NCI-H510A treated with DMSO at 0.1 percent for 48 hours (cell line): ENCODE measurements around the gene ZSCAN32.
A peak's percentile ranks its signal among the peaks of the same experiment; 100 is the strongest.

Source experiments
- DNase-seq: peaks from one replicate; lab custom pipeline; 2025; lab: John Stamatoyannopoulos, UW

Gene ZSCAN32

GRCh38 chr16:3400779-3401688 lies at the start of gene ZSCAN32, which contains the start of gene ZNF174:
Gene ZSCAN32, minus strand, starts transcription at chr16:3401004. Its CDS starts 3,447 bp downstream, at chr16:3397557.
Gene ZNF174, plus strand, starts transcription at chr16:3401215. Its CDS starts 790 bp downstream, at chr16:3402005.
- peak; percentile 91 for DNase-seq

- no peak for DNase-seq
These were observed 43.2 kb upstream of the ZSCAN32 start for GRCh38 chr16:3444032-3444388.

- DNase-seq, result peak; percentile 53
These were observed 42.6 kb upstream of the ZSCAN32 start, which contains the start of the genes NAA60 and ZNF597 for GRCh38 chr16:3443108-3444031. Gene NAA60, plus strand, starts transcription at chr16:3443680. Its CDS starts 32,548 bp downstream, at chr16:3476228. Gene ZNF597, minus strand, starts transcription at chr16:3443504. Its CDS starts 351 bp downstream, at chr16:3443153.

- no peak for DNase-seq
These were observed 38.8 kb upstream of the ZSCAN32 start for GRCh38 chr16:3439637-3440036.

- DNase-seq, result no peak
These were observed 33.6 kb upstream of the ZSCAN32 start for GRCh38 chr16:3434373-3434772.

GRCh38 chr16:3431779-3432219 lies 31.0 kb upstream of the ZSCAN32 start:
- DNase-seq, result no peak

- DNase-seq, result no peak
These were observed 13.1 kb upstream of the ZSCAN32 start for GRCh38 chr16:3413730-3414379.

GRCh38 chr16:3408561-3409197 lies 7.9 kb upstream of the ZSCAN32 start:
- no peak for DNase-seq

- no peak for DNase-seq
These were observed 1.1 kb upstream of the ZSCAN32 start for GRCh38 chr16:3401719-3402397.

- no peak for DNase-seq
These were observed 392 bp downstream of the ZSCAN32 start for GRCh38 chr16:3400446-3400778.

GRCh38 chr16:3389663-3390338 lies 11.0 kb downstream of the ZSCAN32 start:
- no peak for DNase-seq

GRCh38 chr16:3388325-3388724 lies 12.5 kb downstream of the ZSCAN32 start:
- no peak for DNase-seq

GRCh38 chr16:3383045-3383448 lies 17.8 kb downstream of the ZSCAN32 start:
- no peak for DNase-seq

GRCh38 chr16:3377917-3378316 lies 22.9 kb downstream of the ZSCAN32 start:
- no peak for DNase-seq

GRCh38 chr16:3375680-3376079 lies 25.1 kb downstream of the ZSCAN32 start:
- DNase-seq, result no peak

- DNase-seq, result no peak
These were observed 31.7 kb downstream of the ZSCAN32 start for GRCh38 chr16:3369073-3369472.

- DNase-seq, result peak; percentile 89
These were observed 35.9 kb downstream of the ZSCAN32 start for GRCh38 chr16:3364774-3365427.

GRCh38 chr16:3363793-3364192 lies 37.0 kb downstream of the ZSCAN32 start:
- DNase-seq, result no peak

- no peak for DNase-seq
These were observed 37.9 kb downstream of the ZSCAN32 start for GRCh38 chr16:3362931-3363330.

- no peak for DNase-seq
These were observed 41.9 kb downstream of the ZSCAN32 start for GRCh38 chr16:3358871-3359270.
